ENCODE results near the gene NKAIN1. TPM values are rescaled to one million over a fixed set of nuclear protein-coding genes. Genes with fewer than 3 reads are reported as not detected.

Gene NKAIN1
- polyA plus RNA-seq, 2 of the 4 experiments (the other 2 are of a cell fraction), result 0.74 to 0.80 TPM

GRCh38 chr1:31133368-31133767 is 106.3 kb downstream of the NKAIN1 start:
- Histone ChIP-seq H3K9me3 (no peaks in the 10 kb centered on the region), H3K27ac (no peak overlapping the region), H3K4me2 (no peak overlapping the region), H3K4me1 (no peaks in the 10 kb centered on the region), H3K4me3 (no peak overlapping the region)
- WGBS (ENCODE audit: missing lambda C conversion rate), result 94% methylated on average over 7 of the region's 7 CpGs
- POLR2A ChIA-PET, result no interaction called here
- TF ChIP-seq TFCP2L1 (CRISPR knock-in tag; IDR thresholded peaks at IDR 0.05) (no peak), HDAC2 (IDR thresholded peaks at IDR 0.05) (no peak), KDM1A (IDR thresholded peaks at IDR 0.05; ENCODE audit: low read depth) (no peak), JUNB (IDR thresholded peaks at IDR 0.05) (no peak), CBX8 (IDR thresholded peaks at IDR 0.05) (no peak), POLR2AphosphoS2 (conservative IDR thresholded peaks at IDR 0.05; ENCODE audit: low read length) (no peak), KDM5A (IDR thresholded peaks at IDR 0.05) (no peak)
- FAIRE-seq (no peak), DNase-seq (ENCODE audit: low read depth in 1 of 2, low spot score in 1 of 2) (no peak), ATAC-seq (no peak)
- CTCF ChIA-PET, result interaction anchor here (1.1 kb wide), 1 partner anchor 14 kb away, joined by 4 read pairs; no protein-coding TSS in a partner anchor

Other genes with a start within 250 kb of the NKAIN1 start
- gene PUM1, start 174.2 kb downstream of the NKAIN1 start, polyA plus RNA-seq (2011; rRNA removed), result 55.3 and 64.0 TPM in 2 replicates
- 27.5 to 30.2 TPM (median 29.1 TPM) in 3 replicates for gene PUM1, start 174.2 kb downstream of the NKAIN1 start, polyA plus RNA-seq (2017; fragmentation: RNase III; extraction: RNeasy Plus Mini Kit Qiagen cat#74134 plus additional on column Dnase treatment)
- gene SNRNP40, start 56.9 kb upstream of the NKAIN1 start, polyA plus RNA-seq (2011; rRNA removed), result 72.5 and 83.6 TPM in 2 replicates
- gene SNRNP40, start 56.9 kb upstream of the NKAIN1 start, polyA plus RNA-seq (2017; fragmentation: RNase III; extraction: RNeasy Plus Mini Kit Qiagen cat#74134 plus additional on column Dnase treatment), result 45.3 to 50.2 TPM (median 47.4 TPM) in 3 replicates
- gene ZCCHC17, start 57.1 kb upstream of the NKAIN1 start, polyA plus RNA-seq (2011; rRNA removed), result 28.0 and 34.5 TPM in 2 replicates
- gene ZCCHC17, start 57.1 kb upstream of the NKAIN1 start, polyA plus RNA-seq (2017; fragmentation: RNase III; extraction: RNeasy Plus Mini Kit Qiagen cat#74134 plus additional on column Dnase treatment), result 25.9 to 28.0 TPM (median 28.0 TPM) in 3 replicates
- not detected in 2 replicates for gene FABP3, start 133.2 kb upstream of the NKAIN1 start, polyA plus RNA-seq (2011; rRNA removed)
- not detected in 3 replicates for gene FABP3, start 133.2 kb upstream of the NKAIN1 start, polyA plus RNA-seq (2017; fragmentation: RNase III; extraction: RNeasy Plus Mini Kit Qiagen cat#74134 plus additional on column Dnase treatment)
- gene SERINC2, start 173.3 kb upstream of the NKAIN1 start, polyA plus RNA-seq (2011; rRNA removed), result 6.0 and 7.5 TPM in 2 replicates
- gene SERINC2, start 173.3 kb upstream of the NKAIN1 start, polyA plus RNA-seq (2017; fragmentation: RNase III; extraction: RNeasy Plus Mini Kit Qiagen cat#74134 plus additional on column Dnase treatment), result 16.1 to 21.1 TPM (median 16.3 TPM) in 3 replicates

Data from A549 (cell line).